Fibroblast of skin of scalp (primary cell): ENCODE measurements around the gene MAP6.

ENCODE experiments used
- DNase-seq: peaks from one replicate; pipeline ENCODE4 v3.0.0-alpha.2; 2013

Gene MAP6

DNA sequence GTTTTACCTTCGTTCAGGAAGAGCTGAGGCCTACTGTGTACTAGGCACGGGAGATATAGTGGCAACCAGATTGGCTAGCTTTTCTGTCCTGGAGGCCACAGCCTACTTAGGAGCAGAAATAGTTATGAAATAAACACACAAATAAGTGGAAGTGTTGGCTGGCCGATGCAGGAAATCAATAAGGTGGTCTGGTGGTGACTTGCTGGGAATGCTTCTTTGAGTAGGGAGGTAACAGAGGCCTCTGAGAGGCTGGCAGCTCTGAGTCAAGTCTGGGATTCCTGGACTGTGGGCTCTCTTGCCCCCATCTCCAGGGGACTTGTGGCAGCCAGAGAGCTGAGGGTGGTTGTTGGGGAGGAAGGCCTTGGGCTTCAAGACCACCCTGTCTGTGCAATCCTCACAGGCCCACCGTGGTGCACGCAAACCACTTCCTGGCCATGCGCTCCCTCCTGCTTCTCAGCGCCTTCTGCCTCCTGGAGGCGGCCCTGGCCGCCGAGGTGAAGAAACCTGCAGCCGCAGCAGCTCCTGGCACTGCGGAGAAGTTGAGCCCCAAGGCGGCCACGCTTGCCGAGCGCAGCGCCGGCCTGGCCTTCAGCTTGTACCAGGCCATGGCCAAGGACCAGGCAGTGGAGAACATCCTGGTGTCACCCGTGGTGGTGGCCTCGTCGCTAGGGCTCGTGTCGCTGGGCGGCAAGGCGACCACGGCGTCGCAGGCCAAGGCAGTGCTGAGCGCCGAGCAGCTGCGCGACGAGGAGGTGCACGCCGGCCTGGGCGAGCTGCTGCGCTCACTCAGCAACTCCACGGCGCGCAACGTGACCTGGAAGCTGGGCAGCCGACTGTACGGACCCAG is 102.7 kb downstream of the MAP6 start:
- DNase-seq: no peak

DNA sequence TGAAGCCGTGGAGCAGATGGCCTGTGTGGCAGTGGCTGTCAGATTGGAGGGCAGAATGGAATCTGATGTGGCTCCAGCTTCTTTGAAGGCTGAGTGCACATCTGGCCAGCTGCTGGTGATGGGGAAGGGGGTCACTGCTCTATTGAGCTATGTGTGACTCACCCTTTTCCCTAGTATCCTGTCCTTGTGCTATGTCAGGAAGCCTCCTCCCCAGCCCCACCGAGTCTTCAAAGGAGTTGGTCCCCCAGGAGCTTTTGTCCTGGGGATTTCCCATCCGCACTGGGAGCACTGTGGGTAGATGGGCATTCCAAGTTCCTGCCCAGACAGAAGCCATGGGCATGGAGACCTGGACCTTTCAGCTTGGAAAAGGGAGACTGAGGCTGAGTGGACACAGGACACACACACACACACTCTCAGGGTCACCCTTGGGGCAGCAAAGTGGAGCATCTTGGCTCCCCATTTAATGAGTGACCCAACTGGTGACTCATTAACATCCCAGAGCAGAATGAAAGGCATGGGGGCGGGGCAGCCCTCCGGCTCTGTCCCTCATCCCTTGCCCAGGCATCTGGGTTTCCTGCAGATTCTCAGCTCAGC is 103.5 kb downstream of the MAP6 start:
- DNase-seq: peak; percentile 84

DNA sequence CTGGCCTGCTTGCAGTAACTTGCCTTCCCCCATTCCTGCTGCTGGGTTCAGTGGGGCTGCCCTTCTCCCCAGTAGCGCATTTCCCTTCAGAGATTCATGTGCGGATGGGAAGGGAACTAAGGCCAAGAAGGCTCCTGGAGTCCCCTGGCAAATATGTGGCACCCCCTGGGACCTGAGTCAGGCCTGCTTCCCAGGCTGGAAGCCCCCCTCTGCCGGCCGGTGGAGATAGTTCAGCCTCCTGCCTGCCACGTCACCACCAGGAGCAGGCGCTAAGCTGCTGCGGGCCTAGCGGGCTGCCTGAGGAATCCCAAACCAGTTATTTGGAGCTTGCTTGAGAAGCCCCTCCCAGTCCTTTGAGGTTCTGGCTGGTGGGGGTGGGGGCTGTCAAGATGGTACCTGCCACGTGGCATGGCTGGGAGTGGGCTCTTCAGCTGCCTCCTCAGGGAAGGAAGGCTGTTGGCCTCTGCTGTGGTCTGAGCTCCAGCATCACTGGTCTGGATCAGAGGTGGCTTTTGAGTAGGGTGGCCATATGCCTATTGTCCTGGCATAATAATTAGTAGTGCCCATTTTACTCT is 104.8 kb downstream of the MAP6 start:
- peak; percentile 96 for DNase-seq

DNA sequence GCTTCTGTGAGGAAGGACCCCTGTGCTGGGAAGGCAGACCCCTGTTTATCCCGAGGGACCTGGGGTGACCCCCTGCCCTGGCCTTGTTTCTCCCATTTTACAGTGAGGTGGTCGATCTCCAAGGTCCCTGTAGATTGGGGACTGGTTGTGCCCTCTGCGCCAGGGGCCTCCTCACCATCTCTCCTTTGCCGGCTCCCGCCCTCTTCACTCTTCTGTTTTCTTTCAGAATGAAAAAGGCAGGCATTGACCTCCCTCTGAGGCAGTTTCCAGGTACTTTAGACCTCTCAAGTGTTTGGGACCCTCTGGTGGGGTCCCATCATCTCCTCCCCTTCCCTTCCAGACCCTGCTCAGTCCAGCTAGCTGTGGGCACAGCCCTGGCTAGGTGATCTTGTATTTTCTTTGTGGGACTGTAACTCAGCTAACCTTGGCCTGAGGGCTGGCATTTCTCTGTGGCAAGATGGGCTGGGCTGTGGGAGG is 105.3 kb downstream of the MAP6 start:
- DNase-seq: no peak

DNA sequence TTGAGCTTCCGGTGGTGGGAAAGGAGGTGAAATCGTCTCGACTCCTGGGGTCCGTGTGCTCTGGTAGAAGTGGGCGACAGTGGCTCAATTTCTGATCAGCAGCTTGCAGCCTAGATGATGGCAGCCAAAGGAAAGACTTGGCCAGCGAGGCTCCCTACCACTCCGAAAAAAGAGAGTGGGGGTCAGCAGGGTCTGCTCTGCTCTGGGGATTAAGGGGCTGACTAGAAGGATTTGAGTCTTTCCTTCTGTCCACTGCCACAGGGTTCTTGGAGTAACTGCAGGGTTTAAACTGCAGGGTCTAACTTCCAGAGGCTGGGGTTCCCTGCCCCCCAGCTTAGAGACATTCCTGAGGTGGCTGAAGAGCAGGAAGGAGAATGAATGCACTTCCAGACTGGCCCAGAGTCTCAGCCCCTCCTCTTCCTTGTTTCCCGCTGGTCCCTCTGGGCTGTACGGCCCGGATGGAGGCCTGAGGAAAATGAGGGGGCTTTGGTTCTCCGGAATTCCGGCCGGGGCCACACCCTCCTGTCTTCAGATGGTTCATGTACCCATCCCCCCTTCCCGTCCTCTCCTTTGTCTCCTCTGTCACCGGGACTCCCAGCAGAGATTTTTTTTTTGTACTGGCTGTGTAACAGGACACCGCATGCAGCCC is 105.9 kb downstream of the MAP6 start:
- DNase-seq: peak; percentile 86

DNA sequence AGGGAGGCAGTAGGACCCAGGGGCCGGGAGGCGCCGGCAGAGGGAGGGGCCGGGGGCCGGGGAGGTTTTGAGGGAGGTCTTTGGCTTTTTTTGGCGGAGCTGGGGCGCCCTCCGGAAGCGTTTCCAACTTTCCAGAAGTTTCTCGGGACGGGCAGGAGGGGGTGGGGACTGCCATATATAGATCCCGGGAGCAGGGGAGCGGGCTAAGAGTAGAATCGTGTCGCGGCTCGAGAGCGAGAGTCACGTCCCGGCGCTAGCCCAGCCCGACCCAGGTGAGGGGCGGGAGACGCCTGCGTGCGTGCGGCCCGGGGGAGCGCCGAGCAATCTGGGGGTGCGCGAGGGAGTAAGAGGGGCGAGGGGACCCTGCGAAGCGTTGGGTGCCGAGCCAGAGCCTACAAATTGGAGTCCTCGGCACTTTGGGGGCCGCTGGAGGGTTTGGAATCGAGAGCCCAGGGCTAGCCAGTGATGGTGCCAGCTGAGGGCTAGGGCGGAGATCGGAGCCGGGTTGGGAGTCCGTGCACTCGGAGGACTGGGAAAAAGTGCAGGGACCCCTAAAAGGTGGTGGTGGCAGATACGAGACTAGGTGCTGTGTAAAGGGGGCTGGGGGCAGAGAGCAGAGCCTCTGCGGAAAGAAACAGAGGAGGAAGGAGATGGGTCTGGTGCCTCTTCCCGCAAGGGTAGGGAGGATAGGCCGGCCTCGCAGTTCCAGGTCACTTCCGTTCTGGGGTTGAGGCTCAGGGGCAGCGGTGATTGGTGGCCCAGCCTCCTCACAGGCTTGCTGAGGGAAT is 106.6 kb downstream of the MAP6 start, which contains the start of gene SERPINH1:
Gene SERPINH1 (plus strand): TSS at position 206 of the 788 bp plus-strand sequence. CDS start 4,097 bp downstream, outside the sequence.
- peak; percentile 97 for DNase-seq

DNA sequence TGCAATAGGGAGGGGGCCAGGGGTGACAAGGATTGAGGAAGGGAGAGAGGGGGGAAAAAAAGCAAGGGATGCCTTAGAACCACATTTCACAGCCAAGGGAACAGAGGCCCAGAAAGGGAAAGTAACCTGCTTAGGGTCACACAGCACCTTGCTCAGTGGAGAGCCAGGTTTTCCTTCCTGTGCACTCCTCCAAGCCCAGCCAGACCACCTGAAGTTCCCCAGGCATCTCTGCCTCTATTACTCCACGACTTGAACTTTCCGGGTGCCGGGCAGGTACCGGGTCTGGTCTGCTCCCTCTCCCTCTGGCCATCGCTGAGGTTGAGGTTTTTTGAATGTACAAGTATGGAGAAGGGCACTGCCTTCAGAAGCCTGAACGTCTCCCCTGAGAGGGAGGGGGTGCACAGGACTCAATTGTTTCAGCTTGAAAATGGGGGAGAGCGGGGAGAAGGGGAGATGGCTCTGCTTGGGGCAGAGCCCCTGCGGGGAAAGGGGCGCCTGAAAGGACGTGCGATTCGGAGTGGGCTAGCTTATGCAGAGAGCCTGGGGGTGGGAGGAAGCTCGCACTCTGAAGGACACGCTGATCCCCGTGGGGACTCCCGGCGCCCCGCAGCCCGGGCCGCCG is 107.3 kb downstream of the MAP6 start:
- no peak for DNase-seq

DNA sequence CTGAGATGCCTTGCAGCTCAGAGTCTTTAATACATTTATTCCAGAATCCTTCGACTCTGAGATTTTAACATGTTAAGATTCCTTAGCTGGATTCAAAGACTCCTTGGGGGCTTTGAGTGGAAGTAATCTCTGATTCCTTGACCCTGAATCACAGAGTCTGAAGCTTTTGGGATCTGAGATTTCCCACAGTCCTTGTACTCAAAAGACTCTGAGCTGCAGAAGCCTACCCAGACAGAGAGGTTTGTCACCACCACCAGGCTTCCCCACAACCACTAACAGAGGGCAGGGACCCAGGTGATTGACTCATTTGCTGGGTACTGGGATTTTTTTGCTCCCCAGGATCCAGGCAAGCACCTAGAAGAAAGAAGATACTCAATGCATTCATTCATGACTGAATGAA is 108.2 kb downstream of the MAP6 start:
- DNase-seq: peak; percentile 66

DNA sequence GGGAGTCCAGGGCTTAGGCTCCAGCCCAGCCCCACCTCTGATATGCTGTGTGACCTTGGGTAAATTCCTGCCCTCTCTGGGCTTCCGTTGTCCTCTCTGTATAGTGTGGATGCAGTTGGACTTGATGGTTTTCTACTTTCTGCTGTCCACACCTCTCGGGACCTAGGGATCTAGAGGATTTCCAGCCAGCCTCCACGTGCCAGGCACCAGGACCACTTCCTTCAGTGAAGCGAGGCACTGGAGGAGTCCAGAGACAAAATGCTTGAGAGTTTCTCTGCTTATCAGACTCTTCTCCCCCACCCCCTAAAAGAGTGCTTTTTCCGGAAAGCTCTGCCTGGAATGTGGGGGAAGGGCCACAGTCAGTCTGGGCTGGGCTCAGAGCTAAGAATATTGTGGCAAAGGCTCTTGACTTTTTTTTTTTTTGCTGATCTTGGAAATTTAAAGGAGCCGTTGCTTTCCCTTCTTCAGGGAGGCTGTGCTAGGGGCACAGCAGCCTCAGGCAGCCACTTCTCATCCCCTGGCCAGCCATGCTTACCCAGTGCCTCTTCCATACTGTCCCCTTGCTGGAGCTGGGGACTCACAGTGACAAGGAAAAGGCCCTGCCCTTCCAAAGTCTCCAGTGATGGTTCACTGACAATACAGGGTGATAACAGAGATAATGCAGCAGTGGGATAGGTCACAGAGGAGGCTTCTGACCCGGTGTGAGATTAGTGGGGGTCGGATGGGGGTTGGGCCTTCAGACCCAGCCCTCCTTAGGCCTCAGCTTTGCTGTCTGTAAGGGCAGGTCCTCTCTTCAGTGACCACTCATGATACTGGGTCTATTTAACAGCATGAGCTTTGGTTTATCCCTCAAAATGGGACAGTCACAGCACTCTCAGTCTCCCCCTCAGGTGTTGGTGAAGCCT is 109.6 kb downstream of the MAP6 start:
- DNase-seq: peak; percentile 95

DNA sequence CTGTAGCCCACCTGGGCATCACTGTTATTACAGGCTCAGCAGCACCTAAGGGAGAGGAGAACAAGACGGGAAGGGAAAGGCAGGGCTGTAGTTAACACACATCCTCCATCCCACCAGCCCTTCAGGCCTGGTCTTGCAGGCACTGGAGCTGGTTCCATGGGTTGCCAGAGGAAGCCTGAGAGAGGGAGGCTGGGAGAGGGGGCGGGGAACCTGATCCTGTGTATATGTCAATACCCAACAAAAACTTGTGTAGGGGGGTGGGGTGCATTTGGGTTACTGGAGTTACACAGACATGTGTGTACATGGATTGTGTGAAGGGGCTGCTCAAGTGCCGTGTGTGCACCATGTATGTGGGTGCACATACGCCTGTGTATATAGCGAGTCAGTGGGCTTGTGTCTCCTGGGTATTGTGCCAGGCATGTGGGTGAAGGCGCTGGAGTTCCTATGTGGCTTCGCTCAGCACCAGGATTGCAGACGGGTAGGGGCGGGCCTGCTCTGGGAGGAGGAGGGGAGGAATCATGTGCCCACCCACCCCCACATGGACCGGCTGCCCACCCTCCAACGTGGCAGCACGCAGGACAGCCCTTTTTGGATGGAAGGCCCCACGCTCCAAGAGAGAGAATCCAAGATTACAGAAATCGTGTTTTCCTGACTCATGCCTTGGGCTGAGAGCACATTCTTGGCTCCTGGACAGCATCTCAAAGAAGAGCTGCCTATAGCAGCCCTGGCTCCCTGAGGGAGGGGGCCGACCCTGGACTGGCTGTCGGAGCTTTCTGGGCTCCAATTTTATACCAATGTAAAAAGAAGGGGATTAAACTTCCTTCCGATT is 111.0 kb downstream of the MAP6 start:
- DNase-seq: peak; percentile 98

DNA sequence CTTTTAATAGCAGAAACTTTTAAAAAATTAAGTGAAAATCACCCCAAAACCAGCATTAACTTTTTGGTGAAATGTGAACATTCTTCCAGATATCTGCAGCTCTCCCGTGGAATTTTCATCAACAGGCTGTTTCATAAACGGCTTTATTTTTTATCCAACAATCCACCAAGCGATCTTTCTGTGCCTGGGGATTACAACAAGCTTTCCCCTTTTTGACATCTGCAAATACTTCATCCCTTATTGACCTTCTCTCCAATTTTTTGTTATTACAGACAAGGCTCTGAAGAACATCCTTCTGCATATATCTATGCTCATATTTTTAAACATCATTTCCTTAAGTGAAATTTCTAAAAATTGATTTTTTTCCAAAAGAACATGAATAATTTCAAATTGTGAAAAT is 112.6 kb downstream of the MAP6 start:
- DNase-seq: no peak

DNA sequence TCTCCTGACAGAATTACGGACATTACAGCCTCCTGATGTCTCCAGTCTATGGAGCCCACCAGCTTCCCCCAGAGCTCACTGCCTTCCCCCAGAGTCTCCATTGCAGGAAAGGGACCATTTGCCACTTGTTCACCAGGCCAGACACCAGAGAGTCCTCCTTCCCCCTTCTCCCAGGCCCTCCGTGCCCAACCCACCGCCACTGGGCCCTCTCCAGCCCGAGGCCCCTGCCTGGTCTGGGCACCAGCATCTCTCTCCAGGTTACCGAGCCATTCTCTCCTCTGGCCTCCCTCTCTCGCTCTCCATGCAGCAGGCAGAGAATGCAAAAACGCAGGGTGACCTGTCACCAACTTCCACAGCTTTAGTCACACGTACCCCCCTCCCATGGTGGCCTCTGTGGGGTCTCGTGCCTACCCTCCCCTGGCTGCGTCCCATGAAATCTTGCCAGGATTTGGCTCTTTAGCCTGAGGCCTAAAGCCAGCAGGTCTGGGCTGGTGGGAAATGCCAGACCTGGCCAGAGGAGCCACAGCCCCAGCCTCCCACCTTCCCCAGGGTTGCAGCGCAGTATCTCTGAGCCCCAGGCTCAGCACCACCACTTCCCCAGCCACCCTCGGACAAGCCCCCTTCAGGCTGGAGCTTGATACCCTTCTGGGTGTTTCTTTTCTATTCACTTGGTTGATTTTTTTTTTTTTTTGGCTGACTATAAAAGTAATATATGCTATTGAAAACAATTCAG is 113.6 kb downstream of the MAP6 start:
- DNase-seq: no peak

DNA sequence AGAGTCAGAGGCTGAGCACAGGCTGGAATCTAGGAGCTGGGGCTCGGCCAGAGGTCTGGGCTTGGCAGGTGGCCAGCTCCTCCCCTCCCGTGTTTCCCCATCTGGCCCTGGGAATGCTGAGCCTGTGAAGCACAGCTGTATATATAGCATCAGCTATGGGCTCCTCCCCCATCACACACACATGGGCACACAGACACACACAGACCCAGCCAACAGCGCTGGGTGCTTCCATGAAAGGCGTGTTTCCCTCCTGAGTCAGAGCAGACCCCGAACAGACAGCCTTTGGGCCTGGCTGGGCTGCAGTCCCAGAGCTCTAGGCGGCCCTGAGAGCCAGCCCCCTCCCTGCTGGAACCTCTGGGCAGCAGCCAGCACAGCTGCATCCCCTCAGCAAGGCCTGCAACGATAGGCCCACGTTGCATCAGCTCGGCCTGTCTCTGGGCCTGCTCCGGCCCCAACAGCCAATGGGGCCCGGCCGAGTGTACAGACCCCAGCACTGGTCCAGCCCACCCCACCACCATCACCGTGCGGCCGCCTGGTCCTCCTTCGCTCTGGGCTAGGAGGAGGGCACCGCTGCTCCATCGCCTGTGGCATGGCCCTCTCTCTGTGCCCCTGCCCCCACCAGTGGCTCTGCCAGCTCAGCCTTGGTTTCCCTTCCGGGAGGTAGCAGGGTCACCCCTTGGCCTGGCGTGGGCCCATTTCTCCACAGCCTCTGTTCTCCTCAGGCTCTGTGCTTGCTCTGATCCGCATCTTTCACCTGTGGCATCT is 114.4 kb downstream of the MAP6 start:
- DNase-seq: peak; percentile 100

DNA sequence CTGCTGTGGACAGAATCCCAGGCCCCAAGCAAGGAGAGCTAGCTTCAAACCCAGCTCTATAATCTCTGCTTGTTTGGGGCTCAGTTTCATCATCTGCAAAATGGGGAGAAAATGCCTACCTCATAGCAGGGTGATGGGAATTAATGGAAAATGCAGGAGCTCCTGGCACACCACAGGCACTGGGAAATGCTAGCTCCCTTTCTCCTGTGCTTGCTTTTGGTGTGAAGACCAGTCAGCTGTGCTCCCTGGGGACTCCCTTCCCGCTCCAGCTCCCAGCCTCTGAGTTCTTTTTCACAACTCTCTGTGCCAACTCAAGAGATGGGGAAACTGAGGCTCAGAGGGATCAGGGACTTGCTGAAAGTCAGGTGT is 115.0 kb downstream of the MAP6 start:
- no peak for DNase-seq

DNA sequence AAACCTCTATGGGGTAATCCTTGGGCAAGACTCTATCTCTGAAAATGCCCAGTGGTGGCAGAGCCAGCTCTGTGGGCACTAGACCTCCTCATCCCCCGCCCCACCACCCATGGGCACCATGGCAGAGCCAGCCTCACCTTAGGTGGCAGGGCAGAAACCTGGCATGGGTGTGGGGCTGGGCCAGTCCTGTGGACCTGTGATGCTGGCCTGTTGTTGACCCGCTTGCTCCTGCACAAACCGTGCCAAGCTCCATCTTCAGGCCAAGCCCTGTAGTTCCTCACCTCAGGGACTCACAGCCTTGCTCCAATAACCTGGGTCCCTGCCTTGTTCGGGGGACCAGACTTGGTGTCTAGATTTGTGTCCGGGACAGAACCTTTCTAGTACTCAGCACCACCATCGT is 115.7 kb downstream of the MAP6 start:
- no peak for DNase-seq

DNA sequence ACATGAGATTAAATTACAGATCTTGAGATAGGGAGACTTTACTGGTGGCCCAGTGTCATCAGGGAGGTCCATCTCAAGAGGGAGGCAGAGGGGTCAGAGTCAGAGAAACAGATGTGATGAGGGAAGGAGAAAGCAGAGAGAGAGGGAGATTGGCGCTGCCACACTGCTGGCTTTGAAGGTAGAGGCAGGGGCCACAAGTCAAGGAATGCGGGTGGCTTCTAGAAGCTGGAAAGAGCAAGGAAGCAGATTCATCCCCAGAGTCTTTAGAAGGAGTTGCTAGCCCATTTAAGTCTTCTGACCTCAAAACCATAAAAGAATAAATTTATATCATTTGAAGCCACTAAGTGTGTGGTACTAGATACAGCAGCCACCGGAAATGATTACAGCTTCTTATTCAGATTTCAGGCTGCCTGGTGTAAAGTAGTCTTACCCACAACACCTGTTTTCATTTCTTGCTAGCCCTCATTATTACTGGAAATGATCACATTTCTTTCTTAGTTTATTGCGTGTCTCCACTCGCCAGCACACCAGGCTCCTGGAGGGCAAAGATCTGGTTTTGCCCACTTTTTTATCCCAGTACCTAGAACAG is 119.4 kb downstream of the MAP6 start:
- no peak for DNase-seq

DNA sequence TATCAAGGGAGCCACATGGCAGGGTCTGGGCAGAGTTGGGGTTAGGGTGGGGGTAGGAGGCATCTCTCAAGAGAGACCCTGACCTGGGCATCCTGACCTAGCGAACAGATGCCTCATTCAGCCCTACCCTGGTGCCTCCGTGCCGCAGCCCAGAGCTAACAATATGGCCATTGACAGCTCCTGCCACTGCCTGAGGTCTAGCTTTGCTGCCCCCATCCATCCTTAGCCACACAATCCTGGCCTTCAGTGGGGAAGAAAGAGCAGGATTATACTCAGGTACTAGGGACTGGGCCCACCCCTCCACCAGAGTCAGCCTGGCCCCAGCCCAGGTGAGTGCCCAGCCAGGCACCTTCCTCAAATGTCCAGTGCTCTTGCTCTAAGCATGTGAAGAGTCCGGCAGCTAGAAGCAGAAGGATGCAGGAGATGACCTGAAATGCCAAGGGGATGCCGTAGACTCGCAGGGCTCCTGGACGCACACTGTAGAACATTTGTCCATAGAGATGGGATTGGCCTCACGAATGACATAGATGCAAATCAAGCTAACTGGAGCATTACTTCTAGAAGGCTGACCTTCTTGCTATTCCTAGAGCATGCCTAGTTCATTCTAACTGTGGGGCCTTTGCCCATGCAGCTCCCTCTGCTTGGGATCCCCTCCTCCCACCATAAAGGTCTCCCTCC is 120.1 kb downstream of the MAP6 start:
- DNase-seq: no peak
